ENCODE measurements around the gene HAO1. TPM values are rescaled to one million over a fixed set of nuclear protein-coding genes. Genes with fewer than 3 reads are reported as not detected.
"Not testable (repeated sequence)": the region's sequence is repeated elsewhere in the genome, so short reads cannot be mapped to it uniquely, and the experiment has no call there.

Gene HAO1
- not detected for total RNA-seq

DNA sequence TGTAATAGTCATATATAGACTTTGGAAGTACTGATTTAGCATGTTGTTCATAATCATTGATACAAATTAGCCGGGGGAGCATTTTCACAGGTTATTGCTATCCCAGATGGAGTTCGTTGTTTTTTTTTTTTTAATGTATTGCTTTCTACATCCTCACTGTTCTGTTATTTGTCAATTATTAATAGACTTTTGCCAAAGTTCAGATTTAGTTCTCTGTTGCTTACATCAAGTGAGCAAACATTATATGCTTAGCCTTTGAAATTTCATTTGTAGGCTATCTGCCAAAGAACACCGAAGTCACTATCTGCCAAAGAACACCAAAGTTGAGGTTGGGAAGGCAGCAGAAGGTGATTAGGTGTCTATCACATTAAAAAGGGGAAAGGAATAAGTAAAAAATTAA lies at the start of gene HAO1:
TSS of gene HAO1 (minus strand) at position 118 of the 400 bp plus-strand sequence. CDS start at position 82, 36 bp downstream.
- ChIA-PET POLR2A (no interaction called here), CTCF (no interaction called here)

DNA sequence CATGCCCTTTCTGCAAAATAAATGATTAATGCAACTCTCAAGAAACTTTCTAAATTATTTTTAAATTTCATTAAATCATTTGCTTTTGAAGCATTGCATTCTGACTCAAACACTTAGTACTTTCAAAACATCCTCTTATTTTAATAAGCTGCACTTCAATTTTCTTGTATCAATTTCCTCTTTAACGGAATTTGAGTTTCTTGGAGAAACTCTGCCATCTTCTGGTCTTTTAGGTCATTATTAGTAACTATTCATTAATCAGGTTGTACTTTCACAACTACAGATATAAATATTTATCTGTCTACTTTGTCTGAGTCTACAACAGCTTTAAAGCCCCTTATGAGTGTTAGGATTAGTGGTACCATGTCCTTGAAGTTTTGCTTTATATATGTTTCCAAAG lies 49.1 kb upstream of the HAO1 start:
- ChIA-PET CTCF (no interaction called here), POLR2A (no interaction called here)

DNA sequence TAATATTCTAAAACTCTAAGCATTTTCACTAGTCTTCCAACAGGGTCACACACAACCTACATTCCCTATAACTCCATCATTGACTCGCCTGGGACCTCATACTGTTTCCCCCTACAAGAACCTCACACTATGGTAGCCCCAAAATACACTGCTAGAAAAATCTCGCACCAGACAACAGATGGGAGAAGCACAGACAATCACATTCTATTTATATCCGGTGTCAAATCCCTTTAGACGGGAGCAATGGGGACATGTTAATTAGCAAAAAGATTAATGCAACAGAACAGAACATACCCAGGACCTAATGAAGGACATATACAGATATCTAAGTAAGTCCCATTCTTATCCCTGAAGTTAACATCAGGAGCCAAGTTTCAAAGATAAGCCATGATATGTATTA lies 45.7 kb upstream of the HAO1 start:
- ChIA-PET CTCF (no interaction called here), POLR2A (no interaction called here)

DNA sequence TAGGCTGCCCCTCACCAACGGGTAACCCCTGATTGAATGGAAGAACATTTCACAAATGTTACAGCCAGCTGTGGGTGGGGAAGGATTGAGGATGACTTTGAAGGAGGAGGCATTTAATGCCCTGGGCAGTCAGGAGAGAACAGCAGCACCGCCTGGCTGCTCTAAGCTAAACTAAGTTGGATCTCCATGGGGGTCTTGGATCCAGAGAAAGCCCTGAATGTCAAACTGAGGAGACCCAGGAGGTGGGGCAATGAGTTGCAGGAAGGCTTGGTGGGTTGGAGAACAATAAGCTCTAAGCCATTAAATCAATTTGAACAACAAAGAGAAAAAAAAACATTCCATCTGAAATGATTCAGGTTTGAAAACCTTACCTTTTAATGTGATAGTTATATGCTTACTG lies 43.9 kb upstream of the HAO1 start:
- POLR2A ChIA-PET = no interaction called here
- CTCF ChIA-PET = no interaction called here

DNA sequence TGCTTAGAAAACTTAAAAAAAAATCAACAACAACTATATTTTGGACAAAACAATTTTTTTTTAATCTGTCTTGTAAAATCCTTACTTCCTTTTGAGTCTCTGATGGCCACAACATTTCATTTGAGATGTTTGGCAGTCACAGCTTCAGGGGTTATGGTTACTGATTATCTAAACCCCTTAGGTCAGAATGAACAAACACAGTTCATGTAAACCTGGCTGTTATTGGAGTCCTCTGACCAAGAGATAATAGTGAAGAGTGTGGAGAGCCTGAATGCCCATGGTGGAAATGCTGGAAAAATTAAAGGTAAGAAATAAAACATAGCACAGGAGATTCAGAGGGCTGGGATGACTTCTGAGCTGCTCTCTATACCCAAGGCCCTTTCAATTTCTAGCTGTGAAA lies 41.1 kb upstream of the HAO1 start:
- POLR2A ChIA-PET = no interaction called here
- CTCF ChIA-PET = interaction anchor here (1.2 to 2.2 kb wide), 2 partner anchors 62 to 741 kb away, joined by 3 to 6 read pairs; no protein-coding TSS in a partner anchor

DNA sequence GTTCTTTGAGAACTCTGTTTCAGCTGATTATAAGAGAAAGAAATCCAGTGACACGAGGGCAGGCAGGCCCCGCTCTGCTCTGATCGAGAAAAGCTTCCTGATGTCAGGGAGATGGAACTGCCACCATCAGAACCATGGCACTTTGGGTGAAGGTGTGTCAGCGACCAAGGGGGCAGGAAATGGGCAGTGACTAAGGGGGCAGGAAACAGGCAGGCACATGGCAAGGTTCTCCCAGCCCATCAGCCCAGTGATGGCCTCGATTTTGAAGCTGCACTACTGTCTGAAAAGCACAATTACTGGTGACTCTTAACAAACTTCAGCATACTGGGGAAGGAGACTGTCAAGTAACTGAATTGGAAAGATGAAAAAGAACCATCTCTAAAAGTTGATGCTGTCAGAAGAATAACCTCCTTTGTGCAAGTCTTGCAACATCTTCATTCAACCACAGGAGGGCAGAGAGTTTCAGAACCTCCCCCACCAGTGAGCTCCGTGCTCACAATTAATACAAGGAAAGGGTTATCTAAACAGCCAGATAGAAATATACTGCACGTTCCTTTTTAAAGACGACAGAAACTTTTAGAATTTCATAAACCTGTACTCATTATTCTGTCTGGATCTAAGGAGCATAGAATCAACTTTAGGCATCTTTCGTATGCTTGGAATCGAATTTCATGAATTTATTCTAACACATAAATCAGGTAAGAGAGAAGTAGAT lies 40.2 kb upstream of the HAO1 start:
- CTCF ChIA-PET = interaction anchor here (1.2 to 2.2 kb wide), 2 partner anchors 63 to 742 kb away, joined by 3 to 6 read pairs; no protein-coding TSS in a partner anchor

DNA sequence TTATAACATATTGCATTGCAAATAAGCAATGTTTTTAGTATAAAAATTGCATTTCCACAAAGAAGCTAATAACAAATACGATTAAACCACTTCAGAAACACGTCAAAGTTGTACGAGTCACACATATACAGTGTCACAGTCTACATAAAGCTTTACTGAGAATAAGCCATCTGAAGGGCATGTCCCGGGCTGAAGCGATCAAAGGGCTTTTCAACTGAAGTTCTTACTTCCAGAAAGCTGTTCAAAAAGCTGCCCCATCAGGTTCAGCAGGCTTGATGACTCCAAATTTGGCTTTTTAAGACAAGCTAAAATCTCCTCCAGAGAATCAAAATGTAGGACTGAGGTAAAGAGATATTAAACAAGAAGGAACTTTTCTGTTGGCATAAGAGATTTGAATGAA lies 37.5 kb upstream of the HAO1 start:
- CTCF ChIA-PET = no interaction called here
- POLR2A ChIA-PET = no interaction called here

More for the DNA sequence above, 40.2 kb upstream of the HAO1 start:
- POLR2A ChIA-PET = interaction anchor here (0.9 kb wide), 1 partner anchor 34 kb away, joined by 3 read pairs; no protein-coding TSS in a partner anchor

DNA sequence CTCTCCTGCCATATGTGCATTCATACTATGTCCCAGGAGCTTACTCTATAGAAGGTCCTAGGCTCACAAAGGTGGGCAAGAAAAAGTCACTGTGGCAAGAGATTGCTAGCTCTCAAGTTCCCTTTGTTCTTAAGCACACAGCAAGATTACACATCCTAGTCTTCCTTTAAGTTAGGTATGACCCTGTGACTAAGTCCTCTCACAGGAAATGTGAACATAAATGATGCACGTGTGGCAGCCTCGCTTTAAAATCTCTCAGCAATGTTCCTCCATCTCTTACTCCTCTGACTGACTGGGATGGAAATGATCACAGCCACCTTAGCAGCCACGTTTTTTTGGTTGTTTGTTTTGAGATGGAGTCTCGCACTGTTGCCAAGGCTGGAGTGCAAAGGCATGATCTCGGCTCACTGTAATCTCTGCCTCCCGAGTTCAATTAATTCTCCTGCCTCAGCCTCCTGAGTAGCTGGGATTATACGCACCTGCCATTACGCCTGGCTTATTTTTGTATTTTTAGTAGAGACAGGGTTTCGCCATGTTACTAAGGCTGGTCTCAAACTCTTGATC lies 35.7 kb upstream of the HAO1 start:
- POLR2A ChIA-PET = no interaction called here
- CTCF ChIA-PET = no interaction called here

DNA sequence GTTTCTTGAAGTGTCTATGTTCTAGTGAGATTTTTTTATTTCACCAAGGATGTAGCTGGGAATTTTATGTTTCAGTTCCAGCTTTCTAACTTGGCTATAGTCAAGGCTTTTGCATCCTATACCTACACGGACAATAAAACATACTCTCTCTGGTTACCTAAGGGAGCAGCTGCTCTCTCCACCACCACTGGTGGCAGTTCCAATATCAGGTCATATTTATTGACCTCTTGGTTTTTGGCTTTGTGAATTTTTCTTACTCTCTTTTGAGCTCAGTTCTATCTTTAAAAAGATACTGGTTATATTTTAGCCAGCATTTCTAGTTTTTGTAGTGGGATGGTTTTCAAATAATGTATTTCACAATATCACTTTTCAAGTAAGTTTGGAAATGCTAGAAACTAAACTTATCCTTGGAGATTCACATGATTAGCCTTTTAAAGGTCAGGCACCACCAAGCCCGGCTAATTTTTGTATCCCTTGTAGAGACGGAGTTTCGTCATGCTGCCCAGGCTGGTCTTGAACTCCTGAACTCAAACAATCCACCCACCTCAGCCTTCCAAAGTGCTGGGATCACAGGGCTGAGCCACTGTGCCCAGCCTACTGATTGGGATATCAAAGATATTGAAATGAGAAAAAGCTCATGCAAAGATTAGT lies 34.7 kb upstream of the HAO1 start:
- ChIA-PET POLR2A (no interaction called here), CTCF (no interaction called here)

DNA sequence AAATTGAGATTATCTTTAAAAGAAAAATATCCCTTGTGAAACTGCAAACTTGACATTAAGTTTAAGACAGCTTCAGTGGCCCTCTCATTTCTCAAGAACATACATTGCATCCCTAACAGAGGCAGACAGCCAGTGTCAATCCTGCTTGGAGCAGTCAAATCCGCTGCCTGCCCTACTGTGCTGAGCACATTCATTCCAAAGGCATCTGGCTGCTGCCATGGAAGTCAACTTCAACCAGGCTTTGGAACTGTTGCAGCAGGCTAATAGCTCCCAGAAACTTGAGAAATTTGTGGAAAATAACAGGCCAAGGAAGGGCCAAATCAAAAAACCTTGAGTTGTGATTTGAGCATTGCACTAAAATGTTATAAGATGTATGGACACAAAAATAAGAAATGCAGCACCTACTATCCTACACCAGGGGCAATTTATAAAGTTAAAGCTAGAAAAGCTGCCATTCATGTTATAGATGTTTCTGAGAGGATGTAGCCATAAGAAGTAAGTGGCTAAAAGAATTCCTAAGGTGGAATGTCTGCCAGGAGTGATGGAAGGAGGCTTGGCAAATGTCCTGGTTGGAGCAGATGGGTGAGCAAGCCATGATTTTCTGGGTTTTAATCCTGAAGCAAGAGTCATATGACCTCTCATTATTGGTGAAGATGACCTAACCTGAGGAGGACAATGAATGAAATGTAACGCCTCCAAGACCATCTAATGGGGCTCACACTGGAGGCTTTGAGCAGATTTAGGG lies 31.4 kb upstream of the HAO1 start:
- ChIA-PET CTCF (no interaction called here), POLR2A (no interaction called here)

DNA sequence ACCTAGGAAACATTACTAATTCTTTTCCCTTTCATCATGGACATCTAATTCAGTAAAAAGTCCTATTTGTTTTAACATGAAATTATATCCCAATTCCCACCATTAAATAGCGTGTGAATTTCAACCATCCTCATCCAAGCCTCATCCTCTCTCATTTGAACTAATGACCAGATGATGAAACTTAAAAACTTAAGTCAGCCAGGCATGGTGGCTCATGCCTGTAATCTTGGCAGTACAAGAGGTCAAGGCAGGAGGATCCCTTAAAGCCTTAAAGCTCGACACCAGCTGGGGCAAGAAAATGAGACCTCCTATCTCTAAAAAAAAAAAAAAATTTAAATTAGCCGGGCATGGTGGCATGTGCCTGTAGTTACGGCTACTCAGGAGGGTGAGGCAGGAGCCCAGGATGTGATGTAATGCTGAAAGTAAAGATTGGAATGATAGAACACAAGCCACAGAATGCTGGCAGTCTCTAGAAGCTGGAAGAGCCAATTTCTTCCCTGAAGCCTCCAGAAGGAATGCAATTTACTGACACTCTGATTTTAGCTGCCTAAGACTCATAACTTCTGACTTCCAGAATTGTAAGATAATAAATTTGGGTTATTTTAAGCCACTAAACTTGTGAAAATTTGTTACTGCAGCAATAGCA lies 27.1 kb upstream of the HAO1 start:
- ChIA-PET CTCF (interaction anchor here (0.6 kb wide), 1 partner anchor 1471 kb away, joined by 3 read pairs; no protein-coding TSS in a partner anchor), POLR2A (no interaction called here)

DNA sequence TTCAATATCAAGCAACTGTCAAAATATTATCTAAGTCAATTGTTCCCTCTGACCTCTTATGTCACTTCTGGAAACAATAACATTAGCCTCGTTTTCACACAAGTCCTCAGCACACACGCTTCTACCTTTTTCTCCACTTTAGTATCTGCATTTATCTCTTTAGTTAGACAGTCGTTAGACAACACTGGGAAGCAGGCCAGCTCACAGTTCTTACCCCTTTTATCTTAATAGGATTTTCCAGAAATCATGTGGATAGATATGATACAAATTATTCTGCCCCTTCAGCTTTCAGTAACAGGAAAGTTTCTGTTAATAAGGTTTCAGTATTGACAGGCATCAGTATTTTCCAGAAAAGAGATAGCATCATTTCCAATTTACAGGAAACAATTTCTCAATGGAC lies 25.9 kb upstream of the HAO1 start:
- CTCF ChIA-PET = no interaction called here
- POLR2A ChIA-PET = no interaction called here

DNA sequence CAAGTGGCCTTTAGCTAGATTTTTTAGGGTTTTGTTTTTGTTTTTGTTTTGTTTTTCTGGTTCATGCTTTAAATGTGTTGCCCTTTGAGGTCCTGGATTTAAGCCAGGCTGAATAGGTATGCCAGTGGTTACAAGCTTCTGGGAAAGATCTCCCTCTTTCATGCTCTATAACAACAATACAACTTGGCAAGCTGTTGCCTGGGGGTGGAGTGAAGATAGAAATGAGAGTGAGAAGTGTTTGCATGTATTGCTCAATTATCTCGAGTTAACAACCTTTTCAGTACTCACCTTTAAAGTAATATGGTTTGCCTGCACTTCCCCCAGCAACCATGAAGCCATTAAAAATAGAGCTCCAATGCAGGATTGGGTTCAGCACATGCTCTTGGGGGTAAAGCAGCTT lies 19.2 kb upstream of the HAO1 start:
- ChIA-PET CTCF (no interaction called here), POLR2A (no interaction called here)

DNA sequence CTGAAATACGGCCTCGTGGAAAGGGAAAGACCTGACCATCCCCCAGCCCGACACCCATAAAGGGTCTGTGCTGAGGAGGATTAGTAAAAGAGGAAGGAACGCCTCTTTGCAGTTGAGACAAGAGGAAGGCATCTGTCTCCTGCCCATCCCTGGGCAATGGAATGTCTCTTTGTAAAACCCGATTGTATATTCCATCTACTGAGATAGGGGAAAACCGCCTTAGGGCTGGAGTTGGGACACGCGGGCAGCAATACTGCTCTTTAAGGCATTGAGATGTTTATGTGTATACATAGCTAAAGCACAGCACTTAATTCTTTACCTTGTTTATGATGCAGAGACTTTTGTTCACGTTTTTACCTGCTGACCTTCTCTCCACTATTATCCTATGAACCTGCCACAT lies 16.3 kb upstream of the HAO1 start:
- CTCF ChIA-PET, POLR2A ChIA-PET: not testable (repeated sequence)

DNA sequence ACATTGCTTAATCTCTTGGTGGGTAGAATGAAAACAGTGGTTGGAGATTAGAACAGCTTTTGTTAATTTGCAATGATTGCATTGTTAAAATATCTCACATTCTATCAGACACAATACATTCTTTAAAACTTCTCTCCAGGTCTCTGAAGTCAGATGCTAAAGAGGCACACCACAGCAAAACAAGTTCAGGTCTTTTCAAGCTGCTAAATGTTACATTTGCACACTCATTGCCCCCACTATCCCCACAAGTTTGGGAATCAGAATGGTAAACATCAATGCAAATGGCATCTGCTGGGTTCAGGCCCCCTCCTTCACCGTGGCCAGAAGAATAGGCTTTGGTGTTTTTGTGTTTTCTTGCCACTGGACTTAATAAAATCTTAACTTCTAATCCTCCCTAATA lies 10.1 kb upstream of the HAO1 start:
- ChIA-PET POLR2A (no interaction called here), CTCF (no interaction called here)

DNA sequence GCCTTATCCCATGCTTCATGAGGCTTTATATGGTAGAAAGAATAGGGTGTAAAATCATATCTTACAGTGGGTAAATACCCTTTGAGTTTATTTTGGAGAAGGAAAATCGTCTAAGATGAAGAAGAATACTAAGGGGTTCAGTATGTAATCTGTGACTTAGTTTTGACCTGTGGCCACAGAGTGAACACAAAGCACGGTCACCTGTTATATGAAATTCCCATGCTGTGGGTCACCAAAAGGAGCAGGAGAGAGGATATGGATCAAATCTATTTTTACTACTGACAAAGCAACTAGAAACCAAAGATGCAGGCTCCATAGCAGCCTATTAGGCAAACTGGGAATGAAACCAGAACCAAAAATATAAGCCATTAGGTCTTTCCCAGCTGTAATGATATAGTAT lies 3.6 kb upstream of the HAO1 start:
- POLR2A ChIA-PET = no interaction called here
- CTCF ChIA-PET = no interaction called here

DNA sequence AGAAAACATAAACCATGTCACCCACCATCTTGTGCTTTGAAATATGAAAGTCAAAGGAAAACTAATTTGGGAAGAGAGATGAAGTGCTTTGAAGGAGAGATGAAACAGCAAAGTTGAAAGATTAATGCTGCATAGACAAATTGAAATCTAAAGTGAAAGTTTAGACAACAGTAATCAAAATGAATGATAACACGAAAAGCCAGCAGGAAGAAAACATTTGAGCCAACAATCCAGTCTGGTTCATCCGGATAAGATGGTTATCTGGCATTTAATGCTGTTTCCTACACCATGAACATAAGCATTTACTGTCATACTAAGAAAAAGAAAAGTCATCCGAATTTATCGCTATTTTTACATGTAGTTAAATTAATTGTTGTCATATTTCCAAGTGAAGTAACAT lies 595 bp downstream of the HAO1 start:
- POLR2A ChIA-PET = no interaction called here
- CTCF ChIA-PET = no interaction called here

DNA sequence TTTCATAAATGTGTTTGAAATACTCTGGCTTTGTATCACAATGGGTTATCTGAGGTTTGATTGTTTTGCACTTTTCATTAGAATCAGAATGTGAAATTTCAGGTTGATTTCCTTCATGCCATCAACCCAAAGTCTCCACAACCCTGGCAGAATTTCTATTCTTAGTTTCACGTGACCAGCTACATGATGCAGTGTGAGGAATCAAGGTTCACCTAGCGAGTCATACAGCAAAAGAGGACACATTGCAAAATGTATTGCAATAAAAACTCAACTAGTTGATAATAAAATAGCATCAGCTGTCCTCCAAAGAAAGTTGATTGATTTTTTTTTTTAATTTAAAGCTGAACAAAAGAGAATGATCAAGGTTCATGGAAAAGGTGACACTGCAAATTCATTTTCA lies 2.2 kb downstream of the HAO1 start:
- CTCF ChIA-PET = interaction anchor here (2.8 kb wide), 1 partner anchor 784 kb away, joined by 14 read pairs; no protein-coding TSS in a partner anchor
- POLR2A ChIA-PET = no interaction called here

DNA sequence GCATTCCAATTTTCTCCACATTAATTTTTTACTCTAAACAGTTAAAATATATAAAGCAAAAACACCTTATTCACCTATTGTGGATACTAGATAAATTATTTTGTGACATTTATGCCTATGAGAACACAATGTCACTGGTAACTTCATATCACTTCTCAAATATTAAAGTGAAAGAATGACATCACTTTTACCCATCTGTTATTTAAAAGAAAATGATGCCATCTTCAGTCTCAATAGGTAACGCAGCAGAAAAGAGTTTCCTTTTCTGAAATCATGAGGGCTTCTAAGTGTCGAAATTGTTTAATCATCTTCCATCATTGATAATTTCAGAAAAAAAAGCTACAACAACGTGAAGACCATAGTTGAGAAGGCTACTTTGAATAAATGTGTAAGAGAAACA lies 2.9 kb downstream of the HAO1 start:
- CTCF ChIA-PET = interaction anchor here (0.9 to 2.8 kb wide), 2 partner anchors 77 to 785 kb away, joined by 3 to 14 read pairs; no protein-coding TSS in a partner anchor
- POLR2A ChIA-PET = no interaction called here

DNA sequence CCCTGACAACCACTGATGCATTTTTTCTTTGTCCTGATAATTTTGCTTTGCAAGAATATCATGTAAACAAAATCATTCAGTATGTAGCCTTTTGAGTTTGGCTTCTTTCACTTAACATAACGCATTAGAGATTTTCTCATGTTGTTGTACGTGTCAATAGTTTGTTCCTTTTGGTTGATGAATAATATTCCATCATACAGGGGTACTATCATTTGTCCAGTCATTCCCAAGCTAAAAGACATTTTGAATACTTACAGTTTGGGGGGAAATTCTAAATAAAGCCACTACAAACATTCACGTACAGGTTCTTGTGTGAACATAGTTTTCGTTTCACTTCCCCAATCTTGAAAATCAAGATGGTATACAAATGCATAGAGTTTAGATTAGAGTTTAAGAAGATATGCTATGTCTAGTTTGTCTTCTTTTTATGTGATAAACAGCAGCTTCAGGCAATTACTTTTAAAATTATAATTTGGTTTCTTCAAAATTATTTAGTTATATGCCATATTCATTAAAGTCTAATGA lies 5.2 kb downstream of the HAO1 start:
- ChIA-PET CTCF (no interaction called here), POLR2A (no interaction called here)

Data from activated CD8-positive, alpha-beta memory T cell treated with anti-CD3 and anti-CD28 coated beads for 36 hours (primary cell).